ENCODE data around the gene NHSL1.

Gene NHSL1

GRCh38 chr6:138377844-138378243, 121.5 kb downstream of the NHSL1 start, which contains the start of gene SMIM28:
TSS of gene SMIM28 (plus strand) at chr6:138377905. CDS start at chr6:138378073, 168 bp downstream.
- Histone ChIP-seq H3K4me2 (ENCODE audit: low read length) (no peak within 1 kb of the TSS), H3K36me3 (ENCODE audit: insufficient read depth, low read length) (no peaks in the 10 kb centered on the region), H3F3A (ENCODE audit: insufficient read depth, low read length) (no peaks in the 10 kb centered on the region), H3K27ac (ENCODE audit: low read depth, low read length, poor library complexity, severe bottlenecking) (no peak within 1 kb of the TSS), H4K20me1 (ENCODE audit: insufficient read depth, low read length) (no peaks in the 10 kb centered on the region), H3K4me3 (ENCODE audit: low read depth, low read length, poor library complexity, severe bottlenecking) (no peak within 1 kb of the TSS), H3K9me3 (ENCODE audit: low read length) (no peaks in the 10 kb centered on the region), H2AFZ (ENCODE audit: low read length) (no peak within 1 kb of the TSS), H3K27me3 (ENCODE audit: insufficient read depth, low read length) (no peaks in the 10 kb centered on the region), H3K4me1 (ENCODE audit: insufficient read depth, low read length, severe bottlenecking) (no peaks in the 10 kb centered on the region), H3K9ac (ENCODE audit: low read length) (no peak within 1 kb of the TSS), H3K9me2 (ENCODE audit: low read depth, low read length) (no peaks in the 10 kb centered on the region), H3K79me2 (ENCODE audit: insufficient read depth, low read length) (no peaks in the 10 kb centered on the region)
- TF ChIP-seq EZH2 (IDR thresholded peaks at IDR 0.05; ENCODE audit: borderline replicate concordance, low read length) (no peak), CTCF (IDR thresholded peaks at IDR 0.05; ENCODE audit: low read length) (no peak)

GRCh38 chr6:138377042-138377441, 122.3 kb downstream of the NHSL1 start:
- H3K9ac ChIP-seq (ENCODE audit: low read length): no peak overlapping the region
- no peak overlapping the region for H2AFZ ChIP-seq (ENCODE audit: low read length)
- H3K4me1 ChIP-seq (ENCODE audit: insufficient read depth, low read length, severe bottlenecking): no peaks in the 10 kb centered on the region
- no peak for TF ChIP-seq CTCF (IDR thresholded peaks at IDR 0.05; ENCODE audit: low read length)
- TF ChIP-seq EZH2 (IDR thresholded peaks at IDR 0.05; ENCODE audit: borderline replicate concordance, low read length): no peak
- H3K27ac ChIP-seq (ENCODE audit: low read depth, low read length, poor library complexity, severe bottlenecking): no peak overlapping the region
- no peaks in the 10 kb centered on the region for H3F3A ChIP-seq (ENCODE audit: insufficient read depth, low read length)
- no peak overlapping the region for H3K4me2 ChIP-seq (ENCODE audit: low read length)
- no peaks in the 10 kb centered on the region for H3K9me3 ChIP-seq (ENCODE audit: low read length)
- no peaks in the 10 kb centered on the region for H3K36me3 ChIP-seq (ENCODE audit: insufficient read depth, low read length)
- H3K9me2 ChIP-seq (ENCODE audit: low read depth, low read length): no peaks in the 10 kb centered on the region
- no peaks in the 10 kb centered on the region for H3K27me3 ChIP-seq (ENCODE audit: insufficient read depth, low read length)
- no peaks in the 10 kb centered on the region for H4K20me1 ChIP-seq (ENCODE audit: insufficient read depth, low read length)
- no peaks in the 10 kb centered on the region for H3K79me2 ChIP-seq (ENCODE audit: insufficient read depth, low read length)
- H3K4me3 ChIP-seq (ENCODE audit: low read depth, low read length, poor library complexity, severe bottlenecking): no peak overlapping the region

- no peaks in the 10 kb centered on the region for H3K79me2 ChIP-seq (ENCODE audit: insufficient read depth, low read length)
- no peaks in the 10 kb centered on the region for H3F3A ChIP-seq (ENCODE audit: insufficient read depth, low read length)
- H3K36me3 ChIP-seq (ENCODE audit: insufficient read depth, low read length): no peaks in the 10 kb centered on the region
- no peaks in the 10 kb centered on the region for H3K4me1 ChIP-seq (ENCODE audit: insufficient read depth, low read length, severe bottlenecking)
- no peak overlapping the region for H2AFZ ChIP-seq (ENCODE audit: low read length)
- no peaks in the 10 kb centered on the region for H4K20me1 ChIP-seq (ENCODE audit: insufficient read depth, low read length)
- TF ChIP-seq EZH2 (IDR thresholded peaks at IDR 0.05; ENCODE audit: borderline replicate concordance, low read length) (no peak), CTCF (IDR thresholded peaks at IDR 0.05; ENCODE audit: low read length) (no peak)
- no peaks in the 10 kb centered on the region for H3K9me2 ChIP-seq (ENCODE audit: low read depth, low read length)
- H3K9me3 ChIP-seq (ENCODE audit: low read length): no peaks in the 10 kb centered on the region
- no peak overlapping the region for H3K4me3 ChIP-seq (ENCODE audit: low read depth, low read length, poor library complexity, severe bottlenecking)
- H3K27me3 ChIP-seq (ENCODE audit: insufficient read depth, low read length): no peaks in the 10 kb centered on the region
- H3K9ac ChIP-seq (ENCODE audit: low read length): no peak overlapping the region
- H3K27ac ChIP-seq (ENCODE audit: low read depth, low read length, poor library complexity, severe bottlenecking): no peak overlapping the region
- H3K4me2 ChIP-seq (ENCODE audit: low read length): no peak overlapping the region
Observed at GRCh38 chr6:138374815-138375214, 124.5 kb downstream of the NHSL1 start.
